GM12891 (cell line): ENCODE measurements around the gene CETP.

Experiments used
- POLR2A ChIP-seq: IDR thresholded peaks from 2 replicates; pipeline ENCODE4 v1.6.1; 2011; ENCODE audit warnings: low read depth, low read length, control low read depth
- POLR2AphosphoS5 ChIP-seq: IDR thresholded peaks from 2 replicates; pipeline ENCODE4 v1.6.1; 2011; ENCODE audit warnings: low read depth, low read length, control low read depth

DNA sequence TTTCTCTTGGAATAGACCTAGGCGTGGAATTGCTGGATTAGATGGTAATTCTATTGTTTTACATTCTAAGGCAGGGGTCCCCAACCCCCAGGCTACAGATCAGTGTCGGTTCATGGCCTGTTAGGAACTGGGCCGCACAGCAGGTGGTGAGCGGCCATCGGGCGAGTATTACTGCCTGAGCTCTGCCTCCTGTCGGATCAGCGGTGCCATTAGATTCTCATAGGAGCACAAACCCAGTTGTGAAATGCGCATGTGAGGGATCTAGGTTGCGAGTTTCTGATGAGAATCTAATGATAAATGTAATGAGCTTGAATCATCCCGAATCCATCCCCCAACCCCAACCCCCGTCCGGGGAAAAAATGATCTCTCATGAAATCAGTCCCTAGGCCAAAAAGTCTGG lies 50.6 kb downstream of the CETP start:
- TF ChIP-seq POLR2A (no peak), POLR2AphosphoS5 (no peak)
